CD4-positive, alpha-beta T cell (primary cell): ENCODE data around the gene DYNLT4. TPM values are rescaled to one million over a fixed set of nuclear protein-coding genes. Genes with fewer than 3 reads are reported as not detected.

Experiments
- ATAC-seq: fragments of 200-7000 bp; cut with Tn5 transposase; one replicate; pipeline ENCODE4 v1.10.0; 2022; ENCODE audit warnings: mild to moderate bottlenecking; ENCODE audit not compliant: poor library complexity
- CTCF ChIA-PET: fragments of 350-600 bp; sonication (Branson Sonifier 250); formaldehyde crosslinking; loops from one replicate; lab custom pipeline; 2021; ENCODE audit warnings: antibody characterized with exemption, inconsistent platforms; lab: Charles Lee
- POLR2A ChIA-PET: fragments of 350-600 bp; sonication (Branson Sonifier 250); formaldehyde crosslinking; loops from one replicate; lab custom pipeline; 2021; ENCODE audit warnings: antibody characterized with exemption, inconsistent platforms; lab: Charles Lee
- DNase-seq, 14 experiments: peaks; one replicate each; pipeline ENCODE4 v3.0.0-alpha.2; 2013 to 2020; ENCODE audit warnings: mixed read lengths in 2 of 14
- H3K27ac ChIP-seq, 2 donors: one replicate each; pipeline versions ENCODE4 v1.5.1 to v1.7.0; 2013; ENCODE audit warnings: low read length in 2 of 2, low read depth in 1 of 2, mild to moderate bottlenecking in 1 of 2
- H3K27me3 ChIP-seq, 2 experiments: 1 replicate in 1 of 2; 2 replicates in 1 of 2; pipeline versions ENCODE4 v1.6.1 to v1.7.0; 2013; ENCODE audit warnings: low read length in 2 of 2, control low read depth in 1 of 2, mild to moderate bottlenecking in 1 of 2, moderate library complexity in 1 of 2; ENCODE audit not compliant: insufficient read depth in 2 of 2, control insufficient read depth in 1 of 2
- H3K36me3 ChIP-seq: one replicate; pipeline ENCODE4 v1.6.1; 2013; ENCODE audit warnings: low read length, control low read depth; ENCODE audit not compliant: insufficient read depth
- H3K4me1 ChIP-seq: one replicate; pipeline ENCODE4 v1.6.1; 2013; ENCODE audit warnings: low read length, control low read depth; ENCODE audit not compliant: insufficient read depth
- H3K4me3 ChIP-seq: one replicate; pipeline ENCODE4 v1.5.1; 2013; ENCODE audit warnings: mild to moderate bottlenecking, low read length, moderate library complexity
- H3K9me3 ChIP-seq, 2 experiments: 1 replicate in 1 of 2; 2 replicates in 1 of 2; pipeline versions ENCODE4 v1.6.1 to v1.7.0; 2013; ENCODE audit warnings: low read length in 2 of 2, mild to moderate bottlenecking in 2 of 2, control low read depth in 1 of 2, moderate library complexity in 1 of 2; ENCODE audit not compliant: control insufficient read depth in 1 of 2, insufficient read depth in 1 of 2
- H3K27ac Mint-ChIP-seq: one replicate; pipeline ENCODE4 v1.8.0; 2020; ENCODE audit warnings: mixed read lengths
- H3K27me3 Mint-ChIP-seq: one replicate; pipeline ENCODE4 v1.8.0; 2021; ENCODE audit warnings: mixed read lengths
- H3K36me3 Mint-ChIP-seq: one replicate; pipeline ENCODE4 v1.8.0; 2021; ENCODE audit warnings: low read depth, mixed read lengths
- H3K4me1 Mint-ChIP-seq: one replicate; pipeline ENCODE4 v1.8.0; 2021; ENCODE audit warnings: low read depth, mixed read lengths
- H3K4me3 Mint-ChIP-seq: one replicate; pipeline ENCODE4 v1.8.0; 2020; ENCODE audit warnings: mild to moderate bottlenecking, mixed read lengths
- H3K9me3 Mint-ChIP-seq: one replicate; pipeline ENCODE4 v1.8.0; 2020; ENCODE audit warnings: mixed read lengths
- intact Hi-C, 2 experiments: fragments of 100-400 bp; cut with DNase I in 1 of 2; cut with micrococcal nuclease in 1 of 2; formaldehyde crosslinking; loops; one replicate each; pipeline versions ENCODE4 v1.15.1 to v1.9.0; 2023 to 2025; cut with DNase I, micrococcal nuclease
- total RNA-seq, 174 experiments: library from RNA in 2 of 174; stranded (reverse) in 2 of 174; gene quantifications; one replicate each; pipeline ENCODE4 v1.2.3 and lab custom pipeline; 2021 to 2026
- TF ChIP-seq, protein P1 (sequence below): fragments of 200-600 bp; IDR thresholded peaks from one replicate; pipeline ENCODE4 v1.8.0; 2022; ENCODE audit warnings: antibody characterized with exemption, mild to moderate bottlenecking

Gene DYNLT4
- total RNA-seq, 2 experiments from 2014 or later: 1.8 to 2.1 TPM

DNA sequence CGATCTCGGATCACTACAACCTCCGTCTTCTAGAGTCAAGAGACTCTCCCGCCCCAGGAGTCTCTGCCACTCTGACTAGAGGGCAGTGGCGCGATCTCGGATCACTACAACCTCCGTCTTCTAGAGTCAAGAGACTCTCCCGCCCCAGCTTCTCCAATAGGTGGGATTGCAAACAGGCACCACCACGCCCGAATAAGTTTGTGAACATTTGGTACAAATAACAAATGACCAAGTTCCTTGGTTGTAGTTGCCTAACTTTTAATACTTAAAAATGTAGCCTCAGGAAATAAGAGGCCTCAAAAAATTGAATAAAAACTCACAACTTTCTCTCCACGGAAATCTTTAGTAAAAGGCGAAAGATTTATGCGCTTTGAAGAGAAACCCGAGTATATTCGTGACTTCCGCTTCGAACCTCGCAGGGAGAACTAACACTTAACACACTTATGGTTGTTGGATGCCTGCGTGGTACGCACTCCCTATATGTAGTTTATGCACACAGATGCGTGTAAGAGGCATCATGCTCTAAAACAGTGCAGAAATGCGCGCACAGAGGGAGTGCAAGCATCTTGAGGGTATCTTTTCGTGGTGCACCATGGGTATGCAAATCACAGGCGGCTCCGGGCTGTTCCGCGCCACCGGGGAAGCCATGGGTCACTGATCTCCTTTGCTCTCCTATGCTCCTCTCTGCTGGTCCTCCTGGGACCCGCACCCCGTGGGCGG, 12.6 kb upstream of the DYNLT4 start:
- Mint-ChIP-seq H3K27me3 (no peaks in the 10 kb centered on the region), H3K9me3 (no peaks in the 10 kb centered on the region), H3K27ac (peak overlapping the region; percentile 100), H3K4me3 (peak overlapping the region; percentile 94), H3K36me3 (peaks cover 4% of the 10 kb centered on the region), H3K4me1 (peaks cover 45% of the 10 kb centered on the region)
- no peaks in the 10 kb centered on the region for H3K27me3 ChIP-seq
- peak overlapping the region; percentile 65 for H3K4me3 ChIP-seq
- H3K4me1 ChIP-seq: peaks cover 31% of the 10 kb centered on the region
- ChIA-PET POLR2A (interaction anchor here (0.6 to 12.2 kb wide), 23 partner anchors 10 to 671 kb away, joined by 3 to 599 read pairs (median 5); partner anchors contain the start of genes ARMH1, BEST4, BTBD19 and DYNLT4), CTCF (interaction anchor here (1.0 to 6.7 kb wide), 8 partner anchors 11 to 90 kb away, joined by 3 to 57 read pairs (median 4); partner anchors contain the start of genes BTBD19, DYNLT4, PLK3 and RNU5D-1)
- H3K9me3 ChIP-seq: no peaks in the 10 kb centered on the region
- H3K27ac ChIP-seq: peak overlapping the region; percentile 96 to 99
- H3K36me3 ChIP-seq: no peaks in the 10 kb centered on the region
- ATAC-seq (peak; percentile 78), DNase-seq (peak; percentile 71 to 90 (median 79))
- TF ChIP-seq, protein P1, sequence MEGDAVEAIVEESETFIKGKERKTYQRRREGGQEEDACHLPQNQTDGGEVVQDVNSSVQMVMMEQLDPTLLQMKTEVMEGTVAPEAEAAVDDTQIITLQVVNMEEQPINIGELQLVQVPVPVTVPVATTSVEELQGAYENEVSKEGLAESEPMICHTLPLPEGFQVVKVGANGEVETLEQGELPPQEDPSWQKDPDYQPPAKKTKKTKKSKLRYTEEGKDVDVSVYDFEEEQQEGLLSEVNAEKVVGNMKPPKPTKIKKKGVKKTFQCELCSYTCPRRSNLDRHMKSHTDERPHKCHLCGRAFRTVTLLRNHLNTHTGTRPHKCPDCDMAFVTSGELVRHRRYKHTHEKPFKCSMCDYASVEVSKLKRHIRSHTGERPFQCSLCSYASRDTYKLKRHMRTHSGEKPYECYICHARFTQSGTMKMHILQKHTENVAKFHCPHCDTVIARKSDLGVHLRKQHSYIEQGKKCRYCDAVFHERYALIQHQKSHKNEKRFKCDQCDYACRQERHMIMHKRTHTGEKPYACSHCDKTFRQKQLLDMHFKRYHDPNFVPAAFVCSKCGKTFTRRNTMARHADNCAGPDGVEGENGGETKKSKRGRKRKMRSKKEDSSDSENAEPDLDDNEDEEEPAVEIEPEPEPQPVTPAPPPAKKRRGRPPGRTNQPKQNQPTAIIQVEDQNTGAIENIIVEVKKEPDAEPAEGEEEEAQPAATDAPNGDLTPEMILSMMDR: no peak
- intact Hi-C loops: loop anchor here (1.0 to 10.0 kb wide), 8 partner anchors 10 to 605 kb away; partner anchors contain the start of genes BEST4 (in 1 of the 2), DMAP1 (in 1 of the 2), PLK3 (in 1 of the 2) and RNU5D-1 (in 1 of the 2)

DNA sequence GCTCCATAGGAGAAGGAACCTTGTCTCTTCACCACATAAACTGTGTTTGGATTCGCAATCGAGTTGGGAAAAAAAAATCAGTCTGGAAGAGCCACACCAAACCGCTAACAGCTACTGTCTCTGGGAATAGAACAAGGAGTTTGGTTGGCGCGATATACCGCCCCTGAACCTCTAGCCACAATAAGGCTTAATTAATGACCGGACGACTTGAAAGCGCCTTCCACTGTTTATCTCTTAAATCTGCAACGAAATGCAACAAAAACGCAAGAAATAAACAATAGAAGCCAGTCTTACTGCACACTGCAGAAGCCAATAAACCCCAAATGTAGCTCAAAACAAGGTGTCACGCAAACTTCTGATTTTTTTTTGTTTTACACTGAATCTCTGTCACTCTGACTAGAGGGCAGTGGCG, 12.1 kb upstream of the DYNLT4 start:
- H3K27me3 ChIP-seq: no peaks in the 10 kb centered on the region
- ATAC-seq (no peak), DNase-seq (peak in 1 of 14 experiments; percentile 23)
- intact Hi-C loops: loop anchor here (1.0 to 2.0 kb wide), 3 partner anchors 10 to 18 kb away; partner anchors contain the start of gene PLK3 (in 1 of the 2)
- Mint-ChIP-seq H3K27ac (peak overlapping the region; percentile 100), H3K36me3 (peaks cover 5% of the 10 kb centered on the region), H3K4me3 (peak overlapping the region; percentile 94), H3K27me3 (no peaks in the 10 kb centered on the region), H3K9me3 (no peaks in the 10 kb centered on the region), H3K4me1 (peaks cover 48% of the 10 kb centered on the region)
- H3K27ac ChIP-seq: peak overlapping the region; percentile 96 to 99
- ChIA-PET POLR2A (interaction anchor here (0.5 to 12.2 kb wide), 22 partner anchors 11 to 484 kb away, joined by 3 to 599 read pairs (median 4); partner anchors contain the start of genes ARMH1, BEST4, BTBD19 and DYNLT4), CTCF (interaction anchor here (1.0 to 6.7 kb wide), 8 partner anchors 11 to 90 kb away, joined by 3 to 57 read pairs (median 4); partner anchors contain the start of genes BTBD19, DYNLT4, PLK3 and RNU5D-1)
- TF ChIP-seq, protein P1: no peak
- no peaks in the 10 kb centered on the region for H3K9me3 ChIP-seq
- H3K36me3 ChIP-seq: no peaks in the 10 kb centered on the region
- peaks cover 36% of the 10 kb centered on the region for H3K4me1 ChIP-seq
- H3K4me3 ChIP-seq: peak overlapping the region; percentile 65

DNA sequence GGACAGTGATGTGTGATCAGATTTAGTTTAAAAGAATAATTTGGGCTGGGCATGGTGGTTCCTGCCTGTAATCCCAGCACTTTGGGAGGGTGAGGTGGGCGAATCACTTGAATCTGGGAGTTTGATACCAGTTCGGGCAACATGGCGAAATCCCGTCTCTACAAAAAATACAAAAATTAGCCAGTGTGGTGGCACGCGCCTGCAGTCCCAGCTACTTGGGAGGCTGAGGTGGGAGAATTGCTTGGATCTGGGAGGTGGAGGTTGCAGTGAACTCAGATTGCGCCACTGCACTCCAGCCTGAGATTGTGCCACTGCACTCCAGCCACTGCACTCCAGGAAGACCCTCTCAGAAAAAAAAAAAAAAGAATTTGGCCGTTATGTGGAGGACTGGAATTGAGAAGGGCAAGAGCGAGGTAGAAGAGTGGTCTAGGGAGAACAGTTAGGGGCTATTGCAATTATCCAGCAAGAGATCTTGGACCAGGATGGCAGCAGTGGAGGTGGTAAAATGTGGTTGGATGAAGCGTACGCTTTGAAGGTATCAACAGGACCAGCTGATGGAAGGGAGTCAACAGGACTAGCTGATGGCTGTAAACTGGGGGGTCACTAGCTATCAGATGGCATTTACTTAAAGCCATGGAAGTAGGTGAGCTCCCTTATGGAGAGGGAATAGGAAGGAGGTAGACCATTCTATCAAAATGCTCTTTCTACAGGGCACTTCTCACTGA, 10.8 kb upstream of the DYNLT4 start:
- Mint-ChIP-seq H3K4me3 (peak overlapping the region; percentile 78), H3K36me3 (peaks cover 5% of the 10 kb centered on the region), H3K9me3 (no peaks in the 10 kb centered on the region), H3K27me3 (no peaks in the 10 kb centered on the region), H3K4me1 (peaks cover 55% of the 10 kb centered on the region), H3K27ac (peak overlapping the region; percentile 100)
- intact Hi-C loops: loop anchor here in 1 of 2 experiments (2.0 kb wide), 1 partner anchor 17 kb away; the partner anchor contains the start of gene PLK3
- Histone ChIP-seq H3K27me3 (no peaks in the 10 kb centered on the region), H3K4me3 (no peak overlapping the region), H3K36me3 (no peaks in the 10 kb centered on the region), H3K9me3 (no peaks in the 10 kb centered on the region), H3K27ac (no peak overlapping the region), H3K4me1 (peaks cover 47% of the 10 kb centered on the region)
- no peak for ATAC-seq
- peak in 1 of 14 experiments; percentile 2 for DNase-seq
- ChIA-PET POLR2A (interaction anchor here (1.0 to 12.2 kb wide), 8 partner anchors 14 to 194 kb away, joined by 3 to 599 read pairs (median 19); partner anchors contain the start of genes BTBD19, DYNLT4, EIF2B3 and HECTD3), CTCF (interaction anchor here (1.8 to 6.7 kb wide), 3 partner anchors 9 to 87 kb away, joined by 4 to 57 read pairs (median 49); partner anchors contain the start of genes BTBD19, DYNLT4, PLK3 and RNU5D-1)
- TF ChIP-seq, protein P1: no peak
